ENCODE measurements around the gene FLACC1.

DNA sequence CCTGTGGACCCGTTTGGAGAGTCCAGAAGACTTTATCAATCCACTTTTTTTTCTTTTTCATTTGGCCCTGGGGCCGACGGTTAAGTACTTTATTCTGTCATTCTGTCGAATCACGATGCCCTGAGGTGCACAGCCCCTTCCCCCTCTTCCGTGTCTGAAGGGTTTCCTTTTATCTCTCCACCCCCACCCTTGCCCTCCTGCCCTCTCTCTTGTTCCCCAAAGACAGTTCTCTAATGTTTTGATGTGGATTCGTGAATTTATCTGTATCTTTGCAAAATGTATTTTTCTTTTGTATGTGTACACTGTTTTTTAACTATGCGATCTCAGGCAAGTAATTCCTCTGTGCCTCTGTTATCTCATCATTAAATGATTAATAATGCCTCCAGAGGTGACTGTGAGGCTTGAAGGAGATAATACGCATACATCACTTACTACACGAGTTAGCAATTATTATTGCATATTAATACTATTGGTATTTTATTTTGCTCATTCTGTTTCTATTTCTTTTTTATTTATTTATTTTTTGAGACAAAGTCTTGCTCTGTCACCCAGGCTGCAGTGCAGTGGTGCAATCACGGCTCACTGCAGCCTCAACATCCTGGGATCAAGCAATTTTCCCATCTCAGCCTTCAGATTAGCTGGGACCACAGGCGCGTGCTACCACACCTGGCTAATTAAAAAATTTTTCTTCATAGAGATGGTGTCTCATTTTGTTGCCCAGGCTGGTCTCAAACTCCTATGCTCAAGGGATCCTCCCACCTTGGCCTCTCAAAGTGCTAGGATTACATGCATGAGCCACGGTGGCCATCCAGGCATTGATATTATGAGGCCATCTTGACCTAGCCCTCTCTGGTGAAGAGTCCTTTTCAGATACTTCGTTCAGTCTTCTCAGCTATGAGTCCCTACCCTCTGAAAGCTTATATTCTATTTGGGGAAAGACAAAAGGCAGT lies 98.2 kb downstream of the FLACC1 start:
- TF ChIP-seq POLR2AphosphoS5 (IDR thresholded peaks at IDR 0.05; ENCODE audit: low read depth, low read length) (no peak), SIN3A (IDR thresholded peaks at IDR 0.05; ENCODE audit: borderline replicate concordance, insufficient read depth, low read length) (no peak), REST (IDR thresholded peaks at IDR 0.05; ENCODE audit: insufficient read depth in 1 of 2, low read depth in 2 of 2, low read length in 2 of 2) (no peak)
